ENCODE data around the gene ARL8B. TPM values are rescaled to one million over a fixed set of nuclear protein-coding genes. Genes with fewer than 3 reads are reported as not detected.

Gene ARL8B
- polyA plus RNA-seq, 3 donors = 46.6 to 121 (median 101) TPM

- peaks cover 8 to 18% of the 10 kb centered on the region in 2 donors for H3K36me3 Mint-ChIP-seq
- no peak for TF ChIP-seq CTCF (IDR thresholded peaks at IDR 0.05)
- H3K9me3 Mint-ChIP-seq = no peaks in the 10 kb centered on the region
- H3K9ac ChIP-seq (ENCODE audit: insufficient read depth, low read length, poor library complexity, severe bottlenecking) = no peak overlapping the region
- no peak overlapping the region for H3K4me3 Mint-ChIP-seq
- H3K27me3 ChIP-seq (ENCODE audit: control insufficient read depth in 2 of 2, insufficient read depth in 2 of 2, low read length in 2 of 2) = no peaks in the 10 kb centered on the region
- peak overlapping the region in 2 of 7 donors; percentile 50 to 81 for H3K27ac Mint-ChIP-seq
- H4K20me1 ChIP-seq (ENCODE audit: insufficient read depth, low read length) = peaks cover 90% of the 10 kb centered on the region
- H3K36me3 ChIP-seq (replicated peaks in 1 of 2; ENCODE audit: control insufficient read depth in 1 of 2, insufficient read depth in 2 of 2, low read length in 2 of 2) = peaks cover 9 to 16% of the 10 kb centered on the region in 2 donors
- no peaks in the 10 kb centered on the region for H3K27me3 Mint-ChIP-seq (ENCODE audit: low read depth in 3 of 3)
- no peak overlapping the region for H3K4me3 ChIP-seq (replicated peaks in 1 of 3; ENCODE audit: low read depth in 2 of 3, low read length in 3 of 3)
- no peak overlapping the region for H2AFZ ChIP-seq (ENCODE audit: insufficient read depth, low read depth, low read length, poor library complexity, severe bottlenecking)
- no peak for DNase-seq
- intact Hi-C loops (cut with micrococcal nuclease) = no loop called here
- H3K9me3 ChIP-seq (replicated peaks in 1 of 2; ENCODE audit: control insufficient read depth in 1 of 2, insufficient read depth in 1 of 2, low read length in 2 of 2) = no peaks in the 10 kb centered on the region
- no peak overlapping the region for H3K4me2 ChIP-seq (replicated peaks; ENCODE audit: extremely low read depth, low read length, poor library complexity, severe bottlenecking)
- whole genome bisulfite sequencing (ENCODE audit: insufficient coverage) = no CpG with 5 or more reads among the region's 2 CpGs
- peaks cover 100% of the 10 kb centered on the region for H3K79me2 ChIP-seq (ENCODE audit: insufficient read depth, low read length)
- H3K4me1 Mint-ChIP-seq = peaks cover 54% of the 10 kb centered on the region
- H3K4me1 ChIP-seq (ENCODE audit: control insufficient read depth in 1 of 2, insufficient read depth in 2 of 2, low read length in 2 of 2) = peaks cover 26 to 44% of the 10 kb centered on the region in 2 donors
- peak overlapping the region in 1 of 2 donors; percentile 68 for H3K27ac ChIP-seq (ENCODE audit: low read depth in 1 of 2, low read length in 2 of 2)
Measured at GRCh38 chr3:5166846-5167245, 44.8 kb downstream of the ARL8B start.

GRCh38 chr3:5168110-5168509, 46.0 kb downstream of the ARL8B start:
- Histone ChIP-seq H3K9me3 (replicated peaks in 1 of 2; ENCODE audit: control insufficient read depth in 1 of 2, insufficient read depth in 1 of 2, low read length in 2 of 2) (no peaks in the 10 kb centered on the region), H2AFZ (ENCODE audit: insufficient read depth, low read depth, low read length, poor library complexity, severe bottlenecking) (no peak overlapping the region), H3K4me1 (ENCODE audit: control insufficient read depth in 1 of 2, insufficient read depth in 2 of 2, low read length in 2 of 2) (peaks cover 26 to 44% of the 10 kb centered on the region in 2 donors), H3K36me3 (replicated peaks in 1 of 2; ENCODE audit: control insufficient read depth in 1 of 2, insufficient read depth in 2 of 2, low read length in 2 of 2) (peaks cover 22 to 29% of the 10 kb centered on the region in 2 donors), H3K27ac (ENCODE audit: low read depth in 1 of 2, low read length in 2 of 2) (peak overlapping the region; percentile 22 to 68), H3K79me2 (ENCODE audit: insufficient read depth, low read length) (peaks cover 99% of the 10 kb centered on the region), H3K4me3 (replicated peaks in 1 of 3; ENCODE audit: low read depth in 2 of 3, low read length in 3 of 3) (no peak overlapping the region), H3K27me3 (ENCODE audit: control insufficient read depth in 2 of 2, insufficient read depth in 2 of 2, low read length in 2 of 2) (no peaks in the 10 kb centered on the region), H4K20me1 (ENCODE audit: insufficient read depth, low read length) (peaks cover 82% of the 10 kb centered on the region), H3K4me2 (replicated peaks; ENCODE audit: extremely low read depth, low read length, poor library complexity, severe bottlenecking) (no peak overlapping the region), H3K9ac (ENCODE audit: insufficient read depth, low read length, poor library complexity, severe bottlenecking) (no peak overlapping the region)
- intact Hi-C loops (cut with micrococcal nuclease) = no loop called here
- H3K9me3 Mint-ChIP-seq = no peaks in the 10 kb centered on the region
- WGBS (ENCODE audit: insufficient coverage) = no CpG with 5 or more reads among the region's 4 CpGs
- no peak for TF ChIP-seq CTCF (IDR thresholded peaks at IDR 0.05)
- no peaks in the 10 kb centered on the region for H3K27me3 Mint-ChIP-seq (ENCODE audit: low read depth in 3 of 3)
- H3K36me3 Mint-ChIP-seq = peaks cover 18 to 28% of the 10 kb centered on the region in 2 donors
- H3K4me3 Mint-ChIP-seq = no peak overlapping the region
- no peak for DNase-seq
- H3K4me1 Mint-ChIP-seq = peaks cover 48% of the 10 kb centered on the region
- H3K27ac Mint-ChIP-seq = peak overlapping the region in 5 of 7 donors; percentile 37 to 83 (median 65)

Measured in CD14-positive monocyte (primary cell).